Mesenchymal stem cell (in vitro differentiated cells and primary cell): ENCODE results near the gene TFAP2D.

Experiments
- DNase-seq: peaks from one replicate; pipeline ENCODE4 v3.0.0-alpha.2; 2013
- H2AFZ ChIP-seq: one replicate; pipeline ENCODE4 v1.6.1; 2013; ENCODE audit warnings: low read depth, mild to moderate bottlenecking, control low read depth, inconsistent platforms, low read length, moderate library complexity
- H2AK5ac ChIP-seq: 2 replicates; pipeline ENCODE4 v1.6.1; 2013; ENCODE audit warnings: low read length, moderate library complexity, mild to moderate bottlenecking, inconsistent platforms; ENCODE audit not compliant: severe bottlenecking
- H2BK120ac ChIP-seq: one replicate; pipeline ENCODE4 v1.6.1; 2013; ENCODE audit warnings: low read depth, mild to moderate bottlenecking, inconsistent platforms, low read length, moderate library complexity
- H2BK12ac ChIP-seq, 2 experiments: one replicate each; pipeline ENCODE4 v1.6.1; 2013; ENCODE audit warnings: inconsistent platforms in 2 of 2, low read length in 2 of 2, mild to moderate bottlenecking in 2 of 2, moderate library complexity in 2 of 2, control low read depth in 1 of 2
- H2BK15ac ChIP-seq: one replicate; pipeline ENCODE4 v1.6.1; 2013; ENCODE audit warnings: mild to moderate bottlenecking, low read depth, inconsistent platforms; ENCODE audit not compliant: poor library complexity, severe bottlenecking
- H2BK5ac ChIP-seq: 2 replicates; pipeline ENCODE4 v1.6.1; 2013; ENCODE audit warnings: low read depth, mild to moderate bottlenecking, low read length, control low read depth, inconsistent platforms; ENCODE audit not compliant: poor library complexity, severe bottlenecking
- H3K14ac ChIP-seq, 2 experiments: one replicate each; pipeline ENCODE4 v1.6.1; 2013; ENCODE audit warnings: inconsistent platforms in 2 of 2, low read length in 2 of 2, control low read depth in 1 of 2, mild to moderate bottlenecking in 1 of 2, moderate library complexity in 1 of 2
- H3K18ac ChIP-seq, 2 experiments: one replicate each; pipeline ENCODE4 v1.6.1; 2013; ENCODE audit warnings: inconsistent platforms in 2 of 2, low read length in 2 of 2, control low read depth in 1 of 2, low read depth in 1 of 2, mild to moderate bottlenecking in 1 of 2
- H3K23ac ChIP-seq, 2 experiments: one replicate each; pipeline ENCODE4 v1.6.1; 2013; ENCODE audit warnings: inconsistent platforms in 2 of 2, low read length in 2 of 2, mild to moderate bottlenecking in 2 of 2, moderate library complexity in 2 of 2, control low read depth in 1 of 2
- H3K27ac ChIP-seq: 2 replicates; pipeline ENCODE4 v1.5.1; 2013; ENCODE audit warnings: mild to moderate bottlenecking, moderate library complexity, low read length, control low read depth, inconsistent platforms; ENCODE audit not compliant: poor library complexity, severe bottlenecking
- H3K27me3 ChIP-seq, 2 experiments: 2 replicates each; pipeline versions ENCODE4 v1.6.1 to v1.7.0; 2013; ENCODE audit warnings: low read length in 2 of 2, mild to moderate bottlenecking in 2 of 2, moderate library complexity in 2 of 2, control low read depth in 1 of 2, inconsistent platforms in 1 of 2; ENCODE audit not compliant: control insufficient read depth in 1 of 2, insufficient read depth in 1 of 2
- H3K36me3 ChIP-seq, 2 experiments: 2 replicates each; pipeline versions ENCODE4 v1.6.1 to v1.7.0; 2013; ENCODE audit warnings: low read length in 2 of 2, control low read depth in 1 of 2, inconsistent platforms in 1 of 2, low read depth in 1 of 2, mild to moderate bottlenecking in 1 of 2; ENCODE audit not compliant: insufficient read depth in 2 of 2, control insufficient read depth in 1 of 2
- H3K4ac ChIP-seq, 2 experiments: one replicate each; pipeline ENCODE4 v1.6.1; 2013; ENCODE audit warnings: inconsistent platforms in 2 of 2, low read length in 2 of 2, mild to moderate bottlenecking in 2 of 2, moderate library complexity in 2 of 2, control low read depth in 1 of 2, low read depth in 1 of 2
- H3K4me1 ChIP-seq: 2 replicates; pipeline ENCODE4 v1.6.1; 2013; ENCODE audit warnings: low read depth, low read length, control low read depth; ENCODE audit not compliant: control insufficient read depth, insufficient read depth
- H3K4me2 ChIP-seq: 2 replicates; pipeline ENCODE4 v1.6.1; 2013; ENCODE audit warnings: low read length, mild to moderate bottlenecking, inconsistent platforms; ENCODE audit not compliant: poor library complexity, severe bottlenecking
- H3K4me3 ChIP-seq, 2 experiments: 2 replicates each; pipeline versions ENCODE4 v1.5.1 to v1.7.0; 2013; ENCODE audit warnings: low read length in 2 of 2, mild to moderate bottlenecking in 2 of 2, control low read depth in 1 of 2, low read depth in 1 of 2; ENCODE audit not compliant: insufficient read depth in 1 of 2
- H3K79me1 ChIP-seq: replicated peaks from 2 replicates; pipeline ENCODE4 v1.6.1; 2013; ENCODE audit warnings: mild to moderate bottlenecking, control low read depth, low read length, inconsistent platforms; ENCODE audit not compliant: poor library complexity, severe bottlenecking
- H3K9ac ChIP-seq: 2 replicates; pipeline ENCODE4 v1.7.0; 2013; ENCODE audit warnings: mild to moderate bottlenecking, low read length, moderate library complexity
- H3K9me3 ChIP-seq: 2 replicates; pipeline ENCODE4 v1.7.0; 2013; ENCODE audit warnings: mild to moderate bottlenecking, low read length; ENCODE audit not compliant: control insufficient read depth
- H4K8ac ChIP-seq: one replicate; pipeline ENCODE4 v1.6.1; 2013; ENCODE audit warnings: inconsistent platforms, mild to moderate bottlenecking, low read length, moderate library complexity
- H4K91ac ChIP-seq: one replicate; pipeline ENCODE4 v1.6.1; 2013; ENCODE audit warnings: mild to moderate bottlenecking, low read length, inconsistent platforms
- WGBS: methylation state at CpG from one replicate; pipeline ENCODE4 v1.1.7; 2013; ENCODE audit warnings: mixed read lengths; 5-methylcytosine and 5-hydroxymethylcytosine counted together

The TFAP2D gene

GRCh38 chr6:50706575-50706974 is 6.8 kb upstream of the TFAP2D start:
- no peak overlapping the region for H3K27ac ChIP-seq
- no peaks in the 10 kb centered on the region for H3K79me1 ChIP-seq
- no peak overlapping the region for H2BK15ac ChIP-seq
- H3K4ac ChIP-seq, result no peak overlapping the region
- H3K18ac ChIP-seq, result no peak overlapping the region
- no peaks in the 10 kb centered on the region for H3K9me3 ChIP-seq
- H2BK5ac ChIP-seq, result no peak overlapping the region
- no peak overlapping the region for H2AK5ac ChIP-seq
- peak overlapping the region in 1 of 2 experiments; percentile 52 for H3K23ac ChIP-seq
- peaks cover 2% of the 10 kb centered on the region for H3K4me1 ChIP-seq
- H3K9ac ChIP-seq, result no peak overlapping the region
- no peaks in the 10 kb centered on the region for H3K36me3 ChIP-seq
- H4K8ac ChIP-seq, result no peak overlapping the region
- no peak overlapping the region for H2BK12ac ChIP-seq
- no peak overlapping the region for H3K4me3 ChIP-seq
- peaks cover 37 to 63% of the 10 kb centered on the region in 2 experiments for H3K27me3 ChIP-seq
- no peak overlapping the region for H2BK120ac ChIP-seq
- H3K14ac ChIP-seq, result no peak overlapping the region
- no peak for DNase-seq
- no peak overlapping the region for H2AFZ ChIP-seq
- no peak overlapping the region for H3K4me2 ChIP-seq
- H4K91ac ChIP-seq, result no peak overlapping the region
- WGBS, result 3% methylated on average over 23 of the region's 23 CpGs

- 2% methylated on average over 3 of the region's 7 CpGs for WGBS
- Histone ChIP-seq H4K8ac (no peak overlapping the region), H3K36me3 (no peaks in the 10 kb centered on the region), H2AK5ac (no peak overlapping the region), H3K79me1 (no peaks in the 10 kb centered on the region), H2BK12ac (no peak overlapping the region), H3K23ac (no peak overlapping the region), H3K18ac (no peak overlapping the region), H3K4me3 (no peak overlapping the region), H3K27ac (no peak overlapping the region), H4K91ac (no peak overlapping the region), H2AFZ (no peak overlapping the region), H2BK5ac (no peak overlapping the region), H3K9me3 (no peaks in the 10 kb centered on the region), H3K14ac (no peak overlapping the region), H2BK120ac (no peak overlapping the region), H3K4me1 (peaks cover 2% of the 10 kb centered on the region), H2BK15ac (no peak overlapping the region), H3K4ac (no peak overlapping the region), H3K4me2 (no peak overlapping the region), H3K27me3 (peaks cover 42 to 69% of the 10 kb centered on the region in 2 experiments), H3K9ac (no peak overlapping the region)
- DNase-seq, result no peak
Observed at GRCh38 chr6:50707191-50707590, 6.1 kb upstream of the TFAP2D start.

GRCh38 chr6:50707652-50708300 is 5.5 kb upstream of the TFAP2D start:
- Histone ChIP-seq H3K14ac (no peak overlapping the region), H3K79me1 (no peaks in the 10 kb centered on the region), H2BK5ac (no peak overlapping the region), H2BK12ac (no peak overlapping the region), H3K4me1 (peaks cover 2% of the 10 kb centered on the region), H4K91ac (no peak overlapping the region), H3K27ac (no peak overlapping the region), H3K4ac (no peak overlapping the region), H3K9ac (no peak overlapping the region), H3K9me3 (no peaks in the 10 kb centered on the region), H3K4me3 (peak overlapping the region in 1 of 2 experiments; percentile 18), H3K4me2 (no peak overlapping the region), H3K36me3 (no peaks in the 10 kb centered on the region), H3K18ac (no peak overlapping the region), H2BK15ac (no peak overlapping the region), H2AFZ (no peak overlapping the region), H2AK5ac (no peak overlapping the region), H4K8ac (no peak overlapping the region), H2BK120ac (no peak overlapping the region), H3K23ac (no peak overlapping the region), H3K27me3 (peaks cover 47 to 75% of the 10 kb centered on the region in 2 experiments)
- no peak for DNase-seq
- 4% methylated on average over 27 of the region's 27 CpGs for WGBS

GRCh38 chr6:50708664-50709365 is 4.5 kb upstream of the TFAP2D start:
- Histone ChIP-seq H2BK5ac (no peak overlapping the region), H2BK12ac (no peak overlapping the region), H3K9ac (no peak overlapping the region), H3K4me2 (no peak overlapping the region), H3K27ac (no peak overlapping the region), H2BK120ac (no peak overlapping the region), H2AK5ac (no peak overlapping the region), H3K79me1 (no peaks in the 10 kb centered on the region), H3K14ac (no peak overlapping the region), H3K4me1 (peaks cover 2% of the 10 kb centered on the region), H2BK15ac (no peak overlapping the region), H4K8ac (no peak overlapping the region), H3K4ac (no peak overlapping the region), H3K23ac (no peak overlapping the region), H3K36me3 (no peaks in the 10 kb centered on the region), H3K18ac (no peak overlapping the region), H4K91ac (no peak overlapping the region), H3K27me3 (peaks cover 58 to 86% of the 10 kb centered on the region in 2 experiments), H3K4me3 (no peak overlapping the region), H3K9me3 (no peaks in the 10 kb centered on the region), H2AFZ (no peak overlapping the region)
- DNase-seq, result no peak
- 21% methylated on average over 17 of the region's 22 CpGs for WGBS
